Chondrocyte (in vitro differentiated cells): ENCODE measurements around the gene PCYOX1L. TPM values are rescaled to one million over a fixed set of nuclear protein-coding genes. Genes with fewer than 3 reads are reported as not detected.
A peak's percentile ranks its signal among the peaks of the same experiment; 100 is the strongest.

ENCODE experiments used
- DNase-seq: peaks from one replicate; pipeline ENCODE4 v3.0.0; 2021; ENCODE audit warnings: mixed read lengths, low spot score
- H3K27ac Mint-ChIP-seq: one replicate; pipeline ENCODE4 v1.8.0; 2021; ENCODE audit warnings: mild to moderate bottlenecking, moderate library complexity, mixed read lengths; ENCODE audit not compliant: unreplicated experiment
- H3K27me3 Mint-ChIP-seq: 2 replicates; pipeline ENCODE4 v1.8.0; 2021; ENCODE audit warnings: low read depth, mixed read lengths
- H3K36me3 Mint-ChIP-seq: 2 replicates; pipeline ENCODE4 v1.8.0; 2021; ENCODE audit warnings: low read depth, mixed read lengths
- H3K4me1 Mint-ChIP-seq: 2 replicates; pipeline ENCODE4 v1.8.0; 2021; ENCODE audit warnings: low read depth, mild to moderate bottlenecking, mixed read lengths
- H3K4me3 Mint-ChIP-seq: one replicate; pipeline ENCODE4 v1.8.0; 2021; ENCODE audit warnings: mild to moderate bottlenecking, moderate library complexity, mixed read lengths; ENCODE audit not compliant: unreplicated experiment
- H3K9me3 Mint-ChIP-seq: 2 replicates; pipeline ENCODE4 v1.8.0; 2021; ENCODE audit warnings: low read depth, mixed read lengths
- total RNA-seq: library from RNA; stranded (reverse); gene quantifications from 3 replicates; pipeline ENCODE4 v1.2.1, GENCODE V29; 2021
- TF ChIP-seq, protein P1 (sequence below): fragments of 200-600 bp; sonication (generic); IDR thresholded peaks from 2 replicates; pipeline ENCODE4 v1.5.0; 2021; ENCODE audit warnings: antibody characterized with exemption, mild to moderate bottlenecking, moderate library complexity

The PCYOX1L gene
- total RNA-seq, 1 donor from 2014 or later = 7.1 TPM

DNA sequence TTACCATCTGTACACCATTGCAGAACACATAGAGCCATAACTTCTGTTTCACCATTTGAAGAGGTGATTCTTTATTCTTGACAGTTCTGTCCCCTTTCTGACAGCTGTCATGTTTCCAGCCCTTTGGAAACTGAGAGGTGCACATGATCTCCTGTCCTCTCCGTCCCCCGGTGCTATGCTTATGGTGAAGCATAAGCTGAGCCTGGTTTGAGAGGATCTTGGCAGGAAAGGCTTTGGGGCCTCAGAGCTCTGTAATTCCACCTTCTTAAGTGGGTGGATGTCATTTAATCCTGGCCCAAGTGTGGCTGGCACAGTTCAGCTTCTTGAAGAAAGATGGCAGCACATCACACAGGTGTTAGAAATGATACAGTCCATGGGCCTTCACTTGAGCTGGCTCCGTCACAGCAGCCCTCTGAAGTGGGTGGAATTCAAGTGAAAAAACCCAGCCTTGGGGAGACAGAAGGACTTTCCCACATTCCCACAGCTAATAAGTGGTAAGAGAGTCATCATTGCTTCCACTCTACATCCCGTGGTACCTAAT lies 43.2 kb upstream of the PCYOX1L start:
- no peak overlapping the region for H3K4me3 Mint-ChIP-seq
- peaks cover 7% of the 10 kb centered on the region for H3K4me1 Mint-ChIP-seq
- DNase-seq = no peak
- no peak overlapping the region for H3K27ac Mint-ChIP-seq
- H3K36me3 Mint-ChIP-seq = no peaks in the 10 kb centered on the region
- H3K27me3 Mint-ChIP-seq = no peaks in the 10 kb centered on the region
- no peaks in the 10 kb centered on the region for H3K9me3 Mint-ChIP-seq
- TF ChIP-seq, protein P1, sequence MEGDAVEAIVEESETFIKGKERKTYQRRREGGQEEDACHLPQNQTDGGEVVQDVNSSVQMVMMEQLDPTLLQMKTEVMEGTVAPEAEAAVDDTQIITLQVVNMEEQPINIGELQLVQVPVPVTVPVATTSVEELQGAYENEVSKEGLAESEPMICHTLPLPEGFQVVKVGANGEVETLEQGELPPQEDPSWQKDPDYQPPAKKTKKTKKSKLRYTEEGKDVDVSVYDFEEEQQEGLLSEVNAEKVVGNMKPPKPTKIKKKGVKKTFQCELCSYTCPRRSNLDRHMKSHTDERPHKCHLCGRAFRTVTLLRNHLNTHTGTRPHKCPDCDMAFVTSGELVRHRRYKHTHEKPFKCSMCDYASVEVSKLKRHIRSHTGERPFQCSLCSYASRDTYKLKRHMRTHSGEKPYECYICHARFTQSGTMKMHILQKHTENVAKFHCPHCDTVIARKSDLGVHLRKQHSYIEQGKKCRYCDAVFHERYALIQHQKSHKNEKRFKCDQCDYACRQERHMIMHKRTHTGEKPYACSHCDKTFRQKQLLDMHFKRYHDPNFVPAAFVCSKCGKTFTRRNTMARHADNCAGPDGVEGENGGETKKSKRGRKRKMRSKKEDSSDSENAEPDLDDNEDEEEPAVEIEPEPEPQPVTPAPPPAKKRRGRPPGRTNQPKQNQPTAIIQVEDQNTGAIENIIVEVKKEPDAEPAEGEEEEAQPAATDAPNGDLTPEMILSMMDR = peak; percentile 28

DNA sequence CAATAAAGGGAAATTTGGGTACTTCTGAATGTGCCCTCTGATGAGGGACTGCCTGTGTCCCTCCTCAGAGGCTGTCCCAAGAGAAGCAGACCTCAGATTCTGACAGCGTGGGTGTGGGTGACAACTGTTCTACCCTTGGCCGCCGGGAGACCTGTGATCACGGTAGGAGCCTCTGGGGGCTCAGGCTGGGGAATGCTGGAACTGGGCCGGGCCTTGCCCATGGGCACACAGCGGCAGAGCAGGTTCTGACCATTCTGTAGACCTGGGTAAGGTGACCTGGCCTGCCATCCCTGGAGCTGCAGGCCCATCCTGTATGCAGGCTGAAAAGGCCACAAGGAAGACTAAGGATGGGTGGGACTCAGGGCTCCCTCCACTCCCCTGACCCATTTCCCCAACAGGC lies 42.1 kb upstream of the PCYOX1L start:
- peaks cover 15% of the 10 kb centered on the region for H3K4me1 Mint-ChIP-seq
- H3K27ac Mint-ChIP-seq = no peak overlapping the region
- H3K36me3 Mint-ChIP-seq = no peaks in the 10 kb centered on the region
- no peaks in the 10 kb centered on the region for H3K27me3 Mint-ChIP-seq
- DNase-seq = no peak
- TF ChIP-seq, protein P1 = no peak
- no peak overlapping the region for H3K4me3 Mint-ChIP-seq
- no peaks in the 10 kb centered on the region for H3K9me3 Mint-ChIP-seq

DNA sequence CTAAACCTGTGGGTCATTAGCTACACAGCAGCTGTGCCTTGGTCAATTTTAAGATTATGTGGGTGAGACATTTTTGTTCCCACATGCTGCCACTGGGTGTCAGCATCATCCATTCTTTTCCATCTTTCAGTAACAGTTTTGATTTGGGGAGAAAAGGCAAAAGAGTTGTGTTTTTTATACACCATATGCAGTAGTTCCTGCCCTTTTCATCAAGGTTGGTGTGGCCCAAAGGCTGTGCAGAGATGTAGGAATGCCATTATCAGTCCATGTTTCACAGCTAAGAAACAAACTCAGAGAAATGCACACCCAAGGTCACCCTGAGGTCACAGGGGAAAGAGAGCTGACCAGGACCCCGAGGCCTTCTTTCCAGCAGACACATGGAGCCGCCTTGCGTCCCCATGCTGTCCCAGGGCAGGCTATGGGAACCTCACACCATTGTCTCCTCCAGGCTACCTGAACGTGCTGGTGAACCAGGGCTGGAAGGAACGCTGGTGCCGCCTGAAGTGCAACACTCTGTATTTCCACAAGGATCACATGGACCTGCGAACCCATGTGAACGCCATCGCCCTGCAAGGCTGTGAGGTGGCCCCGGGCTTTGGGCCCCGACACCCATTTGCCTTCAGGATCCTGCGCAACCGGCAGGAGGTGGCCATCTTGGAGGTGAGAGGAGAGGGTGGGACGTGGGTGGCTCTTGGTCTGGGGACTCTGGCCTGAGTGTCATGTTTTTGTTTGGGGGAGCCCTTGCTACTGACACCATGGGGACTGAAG lies 40.4 kb upstream of the PCYOX1L start:
- no peak for DNase-seq
- no peaks in the 10 kb centered on the region for H3K27me3 Mint-ChIP-seq
- TF ChIP-seq, protein P1 = peak; percentile 88
- H3K9me3 Mint-ChIP-seq = no peaks in the 10 kb centered on the region
- H3K27ac Mint-ChIP-seq = no peak overlapping the region
- H3K4me3 Mint-ChIP-seq = no peak overlapping the region
- H3K4me1 Mint-ChIP-seq = peaks cover 19% of the 10 kb centered on the region
- H3K36me3 Mint-ChIP-seq = no peaks in the 10 kb centered on the region

DNA sequence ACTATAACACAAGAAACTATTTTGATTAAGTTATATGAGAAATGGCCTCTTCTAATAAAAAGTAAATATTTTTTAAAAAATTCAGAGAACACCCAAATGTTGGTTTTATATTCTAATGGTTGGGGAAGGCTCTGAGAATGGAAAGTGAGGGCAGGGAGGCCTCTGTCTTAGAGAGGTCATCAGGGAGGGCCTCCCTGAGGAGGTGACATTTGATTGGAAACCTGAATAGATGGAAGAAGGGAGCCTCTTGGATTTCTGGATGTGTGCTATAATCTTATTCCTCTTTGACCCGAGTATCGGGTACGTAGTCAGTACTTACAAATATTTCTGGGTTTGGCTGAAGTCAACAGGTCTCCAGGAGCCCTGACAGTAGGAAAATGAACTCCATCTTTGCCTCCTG lies 38.7 kb upstream of the PCYOX1L start:
- TF ChIP-seq, protein P1 = no peak
- peaks cover 29% of the 10 kb centered on the region for H3K4me1 Mint-ChIP-seq
- no peak for DNase-seq
- no peaks in the 10 kb centered on the region for H3K27me3 Mint-ChIP-seq
- no peak overlapping the region for H3K27ac Mint-ChIP-seq
- no peaks in the 10 kb centered on the region for H3K9me3 Mint-ChIP-seq
- H3K36me3 Mint-ChIP-seq = no peaks in the 10 kb centered on the region
- H3K4me3 Mint-ChIP-seq = no peak overlapping the region

DNA sequence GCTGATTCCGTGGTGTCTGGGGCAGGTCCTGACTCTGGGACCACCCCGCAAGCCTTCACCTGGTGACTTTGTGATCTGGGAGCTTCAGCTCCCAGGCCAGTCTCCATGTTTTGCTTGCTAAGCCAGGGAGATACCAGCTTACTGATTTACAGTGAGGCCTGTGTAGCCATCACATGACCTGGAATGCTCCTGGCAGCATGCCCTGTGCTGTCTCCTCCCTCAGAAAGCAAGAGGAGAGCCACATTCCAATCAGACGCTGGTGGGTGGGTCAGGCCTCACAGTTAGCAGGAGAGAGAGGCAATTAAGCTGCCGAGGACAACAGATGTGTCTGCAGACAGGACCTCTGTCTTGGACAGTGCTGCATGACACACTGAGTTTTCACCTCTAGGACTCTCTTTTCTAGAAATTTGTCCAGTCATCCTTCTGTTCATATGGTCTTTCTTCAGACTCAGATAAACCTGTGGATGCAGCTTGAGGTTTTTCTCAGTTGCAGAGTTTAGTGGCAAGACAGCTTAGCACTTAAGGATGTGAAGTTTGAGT lies 37.0 kb upstream of the PCYOX1L start:
- Mint-ChIP-seq H3K36me3 (peaks cover under 1% of the 10 kb centered on the region), H3K9me3 (no peaks in the 10 kb centered on the region), H3K27me3 (no peaks in the 10 kb centered on the region), H3K4me1 (peaks cover 40% of the 10 kb centered on the region), H3K4me3 (no peak overlapping the region), H3K27ac (peak overlapping the region; percentile 97)
- no peak for DNase-seq
- TF ChIP-seq, protein P1 = no peak
